Measurements from ENCODE around the gene NANS. TPM values are rescaled to one million over a fixed set of nuclear protein-coding genes. Genes with fewer than 3 reads are reported as not detected.
A peak's percentile ranks its signal among the peaks of the same experiment; 100 is the strongest.

NANS gene
- total RNA-seq, 1 donor from 2014 or later = 43.9 TPM

DNA sequence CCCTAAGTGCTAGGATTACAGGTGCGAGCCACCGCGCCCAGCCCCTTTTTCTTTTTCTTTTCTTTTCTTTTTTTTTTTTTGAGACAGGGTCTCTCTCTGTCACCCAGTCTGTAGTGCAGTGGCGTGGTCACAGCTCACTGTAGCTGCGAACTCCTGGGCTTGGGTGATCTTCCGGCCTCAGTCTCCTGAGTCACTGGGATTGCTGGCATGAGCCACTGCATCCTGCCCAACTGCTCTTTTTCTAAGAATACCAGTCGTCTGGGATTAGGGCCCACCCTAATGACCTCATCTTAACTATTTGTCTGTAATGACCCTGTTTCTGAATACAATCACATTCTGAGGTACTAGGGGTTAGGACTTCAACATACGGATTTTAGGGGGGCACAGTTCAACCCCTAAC lies 34.1 kb upstream of the NANS start:
- no peak for DNase-seq (ENCODE audit: extremely low spot score, unreplicated experiment)

DNA sequence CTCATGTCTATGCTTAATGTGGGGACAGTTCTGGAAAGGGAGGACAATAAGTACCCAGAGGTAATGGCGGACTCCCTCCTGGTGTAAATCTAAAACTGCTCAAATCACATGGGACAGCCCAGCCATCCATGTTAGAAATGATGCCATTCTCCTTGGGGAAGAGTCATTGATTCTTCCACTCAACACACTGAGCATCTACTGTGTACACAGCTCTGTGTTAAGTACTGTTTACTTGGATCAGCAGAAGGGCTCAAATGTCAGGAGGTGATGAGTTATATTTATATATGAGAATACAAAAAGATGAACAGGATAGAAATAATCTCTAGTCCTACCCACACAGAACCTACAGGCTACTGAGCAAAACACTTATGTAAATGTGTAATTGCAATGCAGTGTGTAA lies 31.8 kb upstream of the NANS start:
- no peaks in the 10 kb centered on the region for H3K9me3 Mint-ChIP-seq (ENCODE audit: unreplicated experiment)
- no peaks in the 10 kb centered on the region for H3K4me1 Mint-ChIP-seq (ENCODE audit: unreplicated experiment)
- TF ChIP-seq CTCF (IDR thresholded peaks at IDR 0.05) = no peak
- peaks cover 11% of the 10 kb centered on the region for H3K36me3 Mint-ChIP-seq (ENCODE audit: unreplicated experiment)
- H3K27ac Mint-ChIP-seq (ENCODE audit: unreplicated experiment) = peak overlapping the region; percentile 36
- no peak overlapping the region for H3K4me3 Mint-ChIP-seq (ENCODE audit: unreplicated experiment)
- DNase-seq (ENCODE audit: extremely low spot score, unreplicated experiment) = no peak
- no peaks in the 10 kb centered on the region for H3K27me3 Mint-ChIP-seq (ENCODE audit: unreplicated experiment)

More for the DNA sequence above, 34.1 kb upstream of the NANS start:
- no peaks in the 10 kb centered on the region for H3K27me3 Mint-ChIP-seq (ENCODE audit: unreplicated experiment)
- TF ChIP-seq CTCF (IDR thresholded peaks at IDR 0.05) = no peak
- H3K9me3 Mint-ChIP-seq (ENCODE audit: unreplicated experiment) = no peaks in the 10 kb centered on the region
- peaks cover 20% of the 10 kb centered on the region for H3K36me3 Mint-ChIP-seq (ENCODE audit: unreplicated experiment)
- no peaks in the 10 kb centered on the region for H3K4me1 Mint-ChIP-seq (ENCODE audit: unreplicated experiment)
- H3K27ac Mint-ChIP-seq (ENCODE audit: unreplicated experiment) = no peak overlapping the region
- no peak overlapping the region for H3K4me3 Mint-ChIP-seq (ENCODE audit: unreplicated experiment)

- H3K27me3 Mint-ChIP-seq (ENCODE audit: unreplicated experiment) = no peaks in the 10 kb centered on the region
- H3K36me3 Mint-ChIP-seq (ENCODE audit: unreplicated experiment) = no peaks in the 10 kb centered on the region
- no peak for TF ChIP-seq CTCF (IDR thresholded peaks at IDR 0.05)
- no peak overlapping the region for H3K27ac Mint-ChIP-seq (ENCODE audit: unreplicated experiment)
- no peak for DNase-seq (ENCODE audit: extremely low spot score, unreplicated experiment)
- H3K9me3 Mint-ChIP-seq (ENCODE audit: unreplicated experiment) = no peaks in the 10 kb centered on the region
- H3K4me1 Mint-ChIP-seq (ENCODE audit: unreplicated experiment) = peaks cover 20% of the 10 kb centered on the region
- H3K4me3 Mint-ChIP-seq (ENCODE audit: unreplicated experiment) = no peak overlapping the region
These were observed 25.4 kb upstream of the NANS start for GRCh38 chr9:98031169-98031568.

GRCh38 chr9:98031935-98032334 lies 24.6 kb upstream of the NANS start:
- DNase-seq (ENCODE audit: extremely low spot score, unreplicated experiment) = no peak
- Mint-ChIP-seq H3K9me3 (ENCODE audit: unreplicated experiment) (no peaks in the 10 kb centered on the region), H3K27ac (ENCODE audit: unreplicated experiment) (no peak overlapping the region), H3K4me3 (ENCODE audit: unreplicated experiment) (no peak overlapping the region), H3K27me3 (ENCODE audit: unreplicated experiment) (no peaks in the 10 kb centered on the region), H3K36me3 (ENCODE audit: unreplicated experiment) (no peaks in the 10 kb centered on the region), H3K4me1 (ENCODE audit: unreplicated experiment) (peaks cover 20% of the 10 kb centered on the region)
- TF ChIP-seq CTCF (IDR thresholded peaks at IDR 0.05) = no peak

DNA sequence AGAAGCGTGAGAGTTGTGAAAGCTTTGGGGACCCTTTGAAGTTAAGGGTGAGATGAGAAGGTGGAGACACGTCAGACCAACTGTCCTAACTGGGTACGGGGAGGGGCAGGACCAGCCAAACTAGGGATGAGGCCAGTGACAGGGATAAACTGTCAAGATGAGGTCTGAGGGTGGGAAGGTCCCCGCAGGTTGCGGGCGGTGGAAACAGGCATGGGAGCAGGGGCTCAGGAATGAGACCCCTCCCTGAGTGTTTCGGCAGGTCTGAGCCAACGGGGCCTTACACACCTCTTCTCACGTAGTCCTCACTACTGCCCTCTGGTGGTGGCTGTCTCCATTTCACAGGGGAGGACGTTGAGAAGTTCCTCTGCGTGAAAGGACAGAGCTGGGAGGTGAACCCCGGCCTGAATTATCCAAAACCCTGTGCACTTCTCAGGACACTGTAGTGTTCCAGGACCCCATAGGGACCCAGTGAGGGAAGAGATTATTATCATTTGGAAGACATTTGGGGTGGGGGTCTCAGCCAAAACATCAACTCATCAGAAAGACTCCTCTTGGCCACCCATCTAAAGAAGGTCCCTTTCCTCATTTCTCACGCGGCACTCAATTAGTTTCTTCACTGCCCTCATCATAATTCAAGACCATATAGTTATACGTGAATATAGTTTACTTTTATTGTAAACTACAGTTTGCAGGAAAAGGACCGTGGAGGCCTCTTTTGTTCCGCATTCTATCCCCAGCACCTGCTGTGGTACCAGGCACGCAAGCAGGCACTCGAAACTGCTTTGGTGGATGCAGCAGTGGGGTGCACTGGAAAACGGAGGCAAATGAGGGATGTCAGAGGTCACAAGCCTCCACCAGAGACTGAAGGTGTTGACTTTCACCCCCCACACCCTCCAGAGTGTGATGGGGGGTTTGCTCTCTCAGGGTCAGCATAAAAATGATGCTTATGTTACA lies 21.7 kb upstream of the NANS start:
- H3K27me3 Mint-ChIP-seq (ENCODE audit: unreplicated experiment) = peaks cover 2% of the 10 kb centered on the region
- no peaks in the 10 kb centered on the region for H3K9me3 Mint-ChIP-seq (ENCODE audit: unreplicated experiment)
- H3K36me3 Mint-ChIP-seq (ENCODE audit: unreplicated experiment) = no peaks in the 10 kb centered on the region
- peak overlapping the region; percentile 51 for H3K27ac Mint-ChIP-seq (ENCODE audit: unreplicated experiment)
- peak; percentile 79 for TF ChIP-seq CTCF (IDR thresholded peaks at IDR 0.05)
- peaks cover 23% of the 10 kb centered on the region for H3K4me1 Mint-ChIP-seq (ENCODE audit: unreplicated experiment)
- peak; percentile 91 for DNase-seq (ENCODE audit: extremely low spot score, unreplicated experiment)
- H3K4me3 Mint-ChIP-seq (ENCODE audit: unreplicated experiment) = no peak overlapping the region

Measured in osteocyte (in vitro differentiated cells).